OCI-LY1 (cell line): ENCODE data around the gene DAPK2.

Source experiments
- H2AFZ ChIP-seq: fragments of 200-600 bp; sonication (generic), shearing (Covaris generic); 2 replicates; pipeline ENCODE4 v1.6.0; 2014; ENCODE audit warnings: antibody characterized with exemption, mild to moderate bottlenecking, low read length
- H3F3A ChIP-seq: fragments of 200-600 bp; sonication (generic), shearing (Covaris generic); 2 replicates; pipeline ENCODE4 v1.6.0; 2014; ENCODE audit warnings: mild to moderate bottlenecking, antibody characterized with exemption, low read length, moderate library complexity; ENCODE audit not compliant: insufficient read depth
- H3K27ac ChIP-seq: fragments of 200-600 bp; sonication (generic); 2 replicates; pipeline ENCODE4 v1.5.1; 2014; ENCODE audit warnings: low read length, mixed run types, mild to moderate bottlenecking, low read depth; ENCODE audit not compliant: poor library complexity, severe bottlenecking
- H3K27me3 ChIP-seq: fragments of 200-600 bp; sonication (generic); 2 replicates; pipeline ENCODE4 v1.6.0; 2014; ENCODE audit warnings: antibody characterized with exemption, mild to moderate bottlenecking, low read length, moderate library complexity; ENCODE audit not compliant: insufficient read depth
- H3K36me3 ChIP-seq: fragments of 200-600 bp; sonication (generic); 2 replicates; pipeline ENCODE4 v1.6.1; 2014; ENCODE audit warnings: mild to moderate bottlenecking, antibody characterized with exemption, low read length, moderate library complexity, mixed read lengths; ENCODE audit not compliant: insufficient read depth
- H3K4me1 ChIP-seq: fragments of 200-600 bp; sonication (generic); 2 replicates; pipeline ENCODE4 v1.5.1; 2014; ENCODE audit warnings: mild to moderate bottlenecking, low read length, moderate library complexity; ENCODE audit not compliant: insufficient read depth, severe bottlenecking
- H3K4me2 ChIP-seq: fragments of 200-600 bp; sonication (generic), shearing (Covaris generic); 2 replicates; pipeline ENCODE4 v1.6.1; 2014; ENCODE audit warnings: low read length
- H3K4me3 ChIP-seq: fragments of 200-600 bp; sonication (generic); 2 replicates; pipeline ENCODE4 v1.5.1; 2014; ENCODE audit warnings: low read length, low read depth, mild to moderate bottlenecking, mixed read lengths; ENCODE audit not compliant: poor library complexity, severe bottlenecking
- H3K79me2 ChIP-seq: fragments of 200-600 bp; shearing (Covaris generic); 2 replicates; pipeline ENCODE4 v1.6.1; 2016; ENCODE audit warnings: mixed run types, low read length, mixed read lengths; ENCODE audit not compliant: insufficient read depth
- H3K9ac ChIP-seq: fragments of 200-600 bp; sonication (generic), shearing (Covaris generic); 2 replicates; pipeline ENCODE4 v1.6.1; 2014; ENCODE audit warnings: mild to moderate bottlenecking, low read length, mixed read lengths
- H3K9me2 ChIP-seq: fragments of 200-600 bp; sonication (generic), shearing (Covaris generic); 2 replicates; pipeline ENCODE4 v1.6.1; 2014; ENCODE audit warnings: low read depth, mild to moderate bottlenecking, low read length, mixed read lengths
- H3K9me3 ChIP-seq: fragments of 200-600 bp; shearing (Covaris generic); 2 replicates; pipeline ENCODE4 v1.6.1; 2014; ENCODE audit warnings: low read length, mixed read lengths
- H4K20me1 ChIP-seq: fragments of 200-600 bp; sonication (generic), shearing (Covaris generic); 2 replicates; pipeline ENCODE4 v1.6.0; 2016; ENCODE audit warnings: mild to moderate bottlenecking, low read length; ENCODE audit not compliant: insufficient read depth
- EZH2 ChIP-seq: fragments of 200-600 bp; sonication (generic), shearing (Covaris generic); IDR thresholded peaks from 2 replicates; pipeline ENCODE4 v1.8.0; 2017; ENCODE audit warnings: borderline replicate concordance, mixed run types, mild to moderate bottlenecking, antibody characterized with exemption, low read length, moderate library complexity, mixed read lengths
- TF ChIP-seq, protein P1 (sequence below): fragments of 200-600 bp; sonication (generic), shearing (Covaris generic); IDR thresholded peaks from 2 replicates; pipeline ENCODE4 v1.5.1; 2017; ENCODE audit warnings: mild to moderate bottlenecking, antibody characterized with exemption, low read length, moderate library complexity, mixed read lengths

Gene DAPK2

DNA sequence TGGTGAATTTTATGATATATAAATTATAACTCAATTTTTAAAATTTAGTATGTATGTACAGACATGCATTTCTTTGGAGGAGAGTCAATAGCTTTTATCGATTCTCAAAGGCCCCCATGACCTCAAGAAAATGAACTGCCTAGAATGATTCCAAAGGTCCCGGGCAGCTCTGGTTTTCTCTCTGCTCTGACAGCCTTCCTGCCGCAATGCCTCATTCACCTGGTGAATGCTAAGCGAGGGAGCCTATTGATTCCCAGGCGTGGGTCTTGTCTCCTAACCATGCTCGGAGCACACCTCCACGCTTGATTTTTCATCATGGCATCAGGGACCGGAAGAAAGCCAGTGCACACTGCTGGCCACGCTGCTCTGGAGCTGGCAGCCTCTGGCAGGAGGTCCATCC, 132.9 kb downstream of the DAPK2 start:
- Histone ChIP-seq H2AFZ (no peak overlapping the region), H3K9me2 (no peaks in the 10 kb centered on the region), H3K9me3 (no peaks in the 10 kb centered on the region), H3K9ac (no peak overlapping the region), H3K27ac (no peak overlapping the region), H3K4me2 (no peak overlapping the region), H4K20me1 (no peaks in the 10 kb centered on the region), H3K27me3 (no peaks in the 10 kb centered on the region; the same call in 1 of the 2 replicates), H3K4me3 (no peak overlapping the region), H3K36me3 (no peaks in the 10 kb centered on the region), H3K4me1 (no peaks in the 10 kb centered on the region), H3F3A (no peaks in the 10 kb centered on the region), H3K79me2 (no peaks in the 10 kb centered on the region)
- no peak for TF ChIP-seq EZH2
- TF ChIP-seq, protein P1, sequence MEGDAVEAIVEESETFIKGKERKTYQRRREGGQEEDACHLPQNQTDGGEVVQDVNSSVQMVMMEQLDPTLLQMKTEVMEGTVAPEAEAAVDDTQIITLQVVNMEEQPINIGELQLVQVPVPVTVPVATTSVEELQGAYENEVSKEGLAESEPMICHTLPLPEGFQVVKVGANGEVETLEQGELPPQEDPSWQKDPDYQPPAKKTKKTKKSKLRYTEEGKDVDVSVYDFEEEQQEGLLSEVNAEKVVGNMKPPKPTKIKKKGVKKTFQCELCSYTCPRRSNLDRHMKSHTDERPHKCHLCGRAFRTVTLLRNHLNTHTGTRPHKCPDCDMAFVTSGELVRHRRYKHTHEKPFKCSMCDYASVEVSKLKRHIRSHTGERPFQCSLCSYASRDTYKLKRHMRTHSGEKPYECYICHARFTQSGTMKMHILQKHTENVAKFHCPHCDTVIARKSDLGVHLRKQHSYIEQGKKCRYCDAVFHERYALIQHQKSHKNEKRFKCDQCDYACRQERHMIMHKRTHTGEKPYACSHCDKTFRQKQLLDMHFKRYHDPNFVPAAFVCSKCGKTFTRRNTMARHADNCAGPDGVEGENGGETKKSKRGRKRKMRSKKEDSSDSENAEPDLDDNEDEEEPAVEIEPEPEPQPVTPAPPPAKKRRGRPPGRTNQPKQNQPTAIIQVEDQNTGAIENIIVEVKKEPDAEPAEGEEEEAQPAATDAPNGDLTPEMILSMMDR: no peak

DNA sequence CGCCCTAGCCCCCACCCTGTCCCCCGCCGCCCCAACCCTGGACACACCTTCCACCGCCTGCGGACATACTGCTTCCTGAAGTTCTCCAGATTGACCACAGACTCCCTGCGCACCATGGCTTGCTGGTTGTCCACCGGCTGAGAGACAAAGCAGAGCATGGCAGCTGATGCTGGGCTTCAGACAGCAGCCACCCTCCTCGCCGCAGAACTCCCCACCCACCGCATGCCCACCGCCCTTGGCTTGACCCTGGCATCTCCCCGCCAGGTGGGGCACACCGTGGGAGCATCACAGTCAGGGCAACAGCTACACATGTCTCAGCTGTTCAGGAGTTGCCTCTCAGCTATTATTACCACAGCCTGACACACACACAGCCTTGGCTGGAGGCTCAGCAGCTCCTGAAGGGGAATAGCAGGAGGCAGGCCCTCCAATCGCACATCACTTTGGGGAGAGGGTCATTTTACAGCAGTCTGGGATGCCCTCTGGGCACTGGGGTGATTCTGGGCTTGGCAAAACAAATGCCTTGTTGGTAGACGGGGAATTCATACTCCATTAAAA, 134.1 kb downstream of the DAPK2 start:
- Histone ChIP-seq H3K36me3 (no peaks in the 10 kb centered on the region), H3K79me2 (no peaks in the 10 kb centered on the region), H3K4me1 (no peaks in the 10 kb centered on the region), H3K4me2 (no peak overlapping the region), H2AFZ (no peak overlapping the region), H3K27ac (no peak overlapping the region), H3F3A (no peaks in the 10 kb centered on the region), H3K9me3 (no peaks in the 10 kb centered on the region), H3K9me2 (no peaks in the 10 kb centered on the region), H3K9ac (no peak overlapping the region), H3K27me3 (no peaks in the 10 kb centered on the region; the same call in 1 of the 2 replicates), H4K20me1 (no peaks in the 10 kb centered on the region), H3K4me3 (no peak overlapping the region)
- TF ChIP-seq EZH2: no peak
- TF ChIP-seq, protein P1: no peak

DNA sequence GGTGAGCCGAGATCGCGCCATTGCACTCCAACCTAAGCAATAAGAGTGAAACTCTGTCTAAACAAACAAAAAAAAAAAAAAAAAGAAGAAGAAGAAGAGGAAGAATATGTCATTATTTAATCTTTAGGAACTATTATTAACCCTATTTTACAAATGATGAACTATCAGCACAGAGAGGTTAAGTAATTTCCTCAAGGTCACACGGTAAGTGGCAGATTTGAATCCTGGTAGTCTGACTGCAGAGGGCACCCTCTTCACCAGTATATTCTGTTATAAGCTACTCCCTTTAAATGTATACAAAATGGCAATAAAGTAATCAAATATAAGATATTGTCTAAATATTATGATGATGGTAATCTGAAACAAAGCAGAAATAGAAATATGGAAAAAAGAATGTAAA, 135.1 kb downstream of the DAPK2 start:
- H3K9ac ChIP-seq: no peak overlapping the region
- no peaks in the 10 kb centered on the region for H3K79me2 ChIP-seq
- no peak overlapping the region for H2AFZ ChIP-seq
- H3K9me3 ChIP-seq: no peaks in the 10 kb centered on the region
- H3K4me2 ChIP-seq: no peak overlapping the region
- no peaks in the 10 kb centered on the region for H3K4me1 ChIP-seq
- no peaks in the 10 kb centered on the region for H3K27me3 ChIP-seq
- TF ChIP-seq EZH2: no peak
- TF ChIP-seq, protein P1: no peak
- H3K9me2 ChIP-seq: no peaks in the 10 kb centered on the region
- no peak overlapping the region for H3K4me3 ChIP-seq
- no peaks in the 10 kb centered on the region for H3F3A ChIP-seq
- no peaks in the 10 kb centered on the region for H3K36me3 ChIP-seq
- H4K20me1 ChIP-seq: no peaks in the 10 kb centered on the region
- no peak overlapping the region for H3K27ac ChIP-seq
